Measurements from ENCODE around the gene IL17RE. TPM values are rescaled to one million over a fixed set of nuclear protein-coding genes. Genes with fewer than 3 reads are reported as not detected.
A peak's percentile ranks its signal among the peaks of the same experiment; 100 is the strongest.

IL17RE gene
- total and polyA plus RNA-seq, 2 of the 13 experiments (the other 11 are each of a cell fraction or from before 2014, with no cell fraction given) = 14.5 to 24.1 TPM

- TF ChIP-seq ARID5B (CRISPR knock-in tag; IDR thresholded peaks at IDR 0.05) = peak; percentile 81
- peak; percentile 86 for TF ChIP-seq HOXA3 (CRISPR knock-in tag; IDR thresholded peaks at IDR 0.05)
- TF ChIP-seq BCL6 (CRISPR knock-in tag; IDR thresholded peaks at IDR 0.05) = peak; percentile 52
- peak; percentile 95 for TF ChIP-seq HNF1B (CRISPR knock-in tag; IDR thresholded peaks at IDR 0.05)
- 0 out of 2 replicates have a peak, but pooled peaks have one; percentile 15 for TF ChIP-seq DPF2 (CRISPR knock-in tag; IDR thresholded peaks at IDR 0.05; ENCODE audit: borderline replicate concordance, low read depth)
- 0 out of 2 replicates have a peak, but pooled peaks have one; percentile 43 for TF ChIP-seq ZNF160 (CRISPR knock-in tag; IDR thresholded peaks at IDR 0.05)
- peak; percentile 55 for TF ChIP-seq NFIC (IDR thresholded peaks at IDR 0.05; ENCODE audit: low read length)
- peak; percentile 90; the same call in 1 of the 2 replicates for TF ChIP-seq ZNF343 (CRISPR knock-in tag; IDR thresholded peaks at IDR 0.05)
- TF ChIP-seq ZGPAT (CRISPR knock-in tag; IDR thresholded peaks at IDR 0.05) = peak; percentile 79
- peak; percentile 56; the same call in 1 of the 2 replicates for TF ChIP-seq ZNF609 (CRISPR knock-in tag; IDR thresholded peaks at IDR 0.05; ENCODE audit: borderline replicate concordance)
- no peak for TF ChIP-seq POLR2AphosphoS2 (IDR thresholded peaks at IDR 0.05; ENCODE audit: low read depth, low read length)
- TF ChIP-seq HMGXB4 (CRISPR knock-in tag; IDR thresholded peaks at IDR 0.05; ENCODE audit: borderline replicate concordance in 1 of 2, low read depth in 1 of 2) = peak; percentile 37 to 49; a peak in 3 of 4 replicates
- TF ChIP-seq ZNF564 (CRISPR knock-in tag; IDR thresholded peaks at IDR 0.05) = peak; percentile 39; the same call in 1 of the 2 replicates
Observed at GRCh38 chr3:9897408-9898372, 5.0 kb upstream of the IL17RE start (continued).

Measured in HepG2 (cell line).